GM23338 (cell line): ENCODE measurements around the gene PPP1R15B. TPM values are rescaled to one million over a fixed set of nuclear protein-coding genes. Genes with fewer than 3 reads are reported as not detected.

Experiments used
- ATAC-seq: fragments of 200-7000 bp; cut with Tn5 transposase; 3 replicates; pipeline ENCODE4 v1.9.1; 2020
- DNase-seq: peaks from one replicate; pipeline ENCODE4 v3.0.0-alpha.2; 2015; ENCODE audit warnings: low spot score
- H2AFZ ChIP-seq: fragments of 200-600 bp; sonication (generic); 2 replicates; pipeline ENCODE4 v1.8.0; 2016; ENCODE audit warnings: antibody characterized with exemption, mild to moderate bottlenecking, moderate library complexity
- H3F3A ChIP-seq: fragments of 200-600 bp; sonication (generic); replicated peaks from 2 replicates; pipeline ENCODE4 v1.8.0; 2017; ENCODE audit warnings: antibody characterized with exemption, mixed run types, low read depth
- H3K27ac ChIP-seq: fragments of 200-600 bp; sonication (generic); 2 replicates; pipeline ENCODE4 v1.6.1; 2016; ENCODE audit warnings: low read depth
- H3K27me3 ChIP-seq: fragments of 200-600 bp; sonication (generic); 2 replicates; pipeline ENCODE4 v1.8.0; 2016; ENCODE audit warnings: mild to moderate bottlenecking, mixed run types, moderate library complexity; ENCODE audit not compliant: insufficient read depth
- H3K36me3 ChIP-seq: fragments of 200-600 bp; sonication (generic); 2 replicates; pipeline ENCODE4 v1.8.0; 2016; ENCODE audit warnings: mild to moderate bottlenecking; ENCODE audit not compliant: insufficient read depth
- H3K4me1 ChIP-seq: fragments of 200-600 bp; sonication (generic); 2 replicates; pipeline ENCODE4 v1.8.0; 2016; ENCODE audit warnings: mild to moderate bottlenecking, moderate library complexity; ENCODE audit not compliant: insufficient read depth
- H3K4me2 ChIP-seq: fragments of 200-600 bp; sonication (generic); 2 replicates; pipeline ENCODE4 v1.7.1; 2017; ENCODE audit warnings: mixed run types
- H3K4me3 ChIP-seq: fragments of 200-600 bp; sonication (generic); 2 replicates; pipeline ENCODE4 v1.6.1; 2016; ENCODE audit warnings: mixed run types
- H3K79me2 ChIP-seq: fragments of 200-600 bp; sonication (generic); replicated peaks from 2 replicates; pipeline ENCODE4 v1.8.0; 2017; ENCODE audit warnings: mild to moderate bottlenecking; ENCODE audit not compliant: insufficient read depth
- H3K9me2 ChIP-seq: fragments of 200-600 bp; sonication (generic); 2 replicates; pipeline ENCODE4 v1.8.0; 2017; ENCODE audit not compliant: insufficient read depth
- H4K20me1 ChIP-seq: fragments of 200-600 bp; sonication (generic); replicated peaks from 2 replicates; pipeline ENCODE4 v1.8.0; 2017; ENCODE audit warnings: mild to moderate bottlenecking; ENCODE audit not compliant: insufficient read depth
- H3K27ac Mint-ChIP-seq: 2 replicates; pipeline ENCODE4 v1.8.0; 2020; ENCODE audit warnings: inconsistent platforms, mild to moderate bottlenecking, moderate library complexity, mixed read lengths
- H3K27me3 Mint-ChIP-seq: 3 replicates; pipeline ENCODE4 v1.8.0; 2022; ENCODE audit warnings: low read depth, mild to moderate bottlenecking, moderate library complexity, mixed read lengths, inconsistent platforms; ENCODE audit not compliant: insufficient read depth, poor library complexity
- H3K36me3 Mint-ChIP-seq: 3 replicates; pipeline ENCODE4 v1.8.0; 2021; ENCODE audit warnings: low read depth, mild to moderate bottlenecking, inconsistent platforms, moderate library complexity, mixed read lengths
- H3K4me1 Mint-ChIP-seq: 3 replicates; pipeline ENCODE4 v1.8.0; 2020; ENCODE audit warnings: mild to moderate bottlenecking, inconsistent platforms, mixed read lengths
- H3K4me3 Mint-ChIP-seq: 3 replicates; pipeline ENCODE4 v1.8.0; 2021; ENCODE audit warnings: moderate library complexity, mild to moderate bottlenecking, inconsistent platforms, mixed read lengths
- H3K9me3 Mint-ChIP-seq: 3 replicates; pipeline ENCODE4 v1.8.0; 2020; ENCODE audit warnings: moderate library complexity, mild to moderate bottlenecking, inconsistent platforms, mixed read lengths
- CREB1 ChIP-seq: fragments of 250-450 bp; sonication (Bioruptor Pico); IDR thresholded peaks from 2 replicates; pipeline ENCODE4 v1.5.0; 2020; ENCODE audit warnings: low read depth, mild to moderate bottlenecking, moderate library complexity
- EZH2phosphoT487 ChIP-seq: fragments of 200-600 bp; sonication (generic); IDR thresholded peaks from one replicate; pipeline ENCODE4 v1.8.1; 2018; ENCODE audit warnings: antibody characterized with exemption; ENCODE audit not compliant: unreplicated experiment
- JUNB ChIP-seq: IDR thresholded peaks from one replicate; pipeline ENCODE4 v1.6.1; 2016; ENCODE audit warnings: antibody characterized with exemption; ENCODE audit not compliant: unreplicated experiment
- NANOG ChIP-seq: IDR thresholded peaks from 2 replicates; pipeline ENCODE4 v1.6.1; 2016; ENCODE audit warnings: antibody characterized with exemption, borderline replicate concordance
- POLR2AphosphoS5 ChIP-seq: IDR thresholded peaks from 2 replicates; pipeline ENCODE4 v1.6.1; 2016; ENCODE audit warnings: antibody characterized with exemption, low read depth
- STAT1 ChIP-seq: IDR thresholded peaks from one replicate; pipeline ENCODE4 v1.6.1; 2016; ENCODE audit warnings: antibody characterized with exemption; ENCODE audit not compliant: unreplicated experiment
- ZNF331 ChIP-seq: fragments of 250-450 bp; sonication (Bioruptor Pico); IDR thresholded peaks from 2 replicates; pipeline ENCODE4 v1.5.0; 2020; ENCODE audit warnings: low read depth, mild to moderate bottlenecking, moderate library complexity
- polyA plus RNA-seq: library from polyadenylated mRNA; unstranded; fragments of >200 nt; fragmentation: Nextera tagmentation; extraction: Ambion mirVana; gene quantifications from 2 replicates; pipeline ENCODE4 v1.2.1, GENCODE V29; 2016
- total RNA-seq: library from RNA; depleted of rRNA; stranded (reverse); fragments of >200 nt; shearing (Covaris generic); gene quantifications from 2 replicates; pipeline ENCODE4 v1.2.3, GENCODE V29; 2014
- TF ChIP-seq, protein P1 (sequence below): fragments of 250-450 bp; sonication (Bioruptor Pico); IDR thresholded peaks from 2 replicates; pipeline ENCODE4 v1.5.0; 2020; ENCODE audit warnings: mild to moderate bottlenecking, moderate library complexity
- TF ChIP-seq, protein P2 (sequence below): IDR thresholded peaks from 2 replicates; pipeline ENCODE4 v1.6.1; 2016; ENCODE audit warnings: antibody characterized with exemption

The PPP1R15B gene
- total and polyA plus RNA-seq, 2 experiments from 2014 or later = 17.3 to 64.3 TPM

GRCh38 chr1:204459706-204460105 lies 48.1 kb upstream of the PPP1R15B start:
- ATAC-seq = no peak
- H3K27ac ChIP-seq = no peak overlapping the region
- H3K4me2 ChIP-seq = no peak overlapping the region
- H2AFZ ChIP-seq = no peak overlapping the region
- H3K36me3 Mint-ChIP-seq = peaks cover 43% of the 10 kb centered on the region
- H3K4me1 Mint-ChIP-seq = peaks cover 34% of the 10 kb centered on the region
- H3K4me1 ChIP-seq = peaks cover 21% of the 10 kb centered on the region
- no peak overlapping the region for H3K4me3 ChIP-seq
- no peaks in the 10 kb centered on the region for H3K79me2 ChIP-seq
- peaks cover 9% of the 10 kb centered on the region; the same call in 1 of the 2 replicates for H3K36me3 ChIP-seq
- DNase-seq = no peak
- H4K20me1 ChIP-seq = no peaks in the 10 kb centered on the region
- H3K27me3 ChIP-seq = no peaks in the 10 kb centered on the region
- H3K9me2 ChIP-seq = no peaks in the 10 kb centered on the region
- no peak overlapping the region for H3K4me3 Mint-ChIP-seq
- TF ChIP-seq NANOG = no peak
- no peak for TF ChIP-seq POLR2AphosphoS5
- TF ChIP-seq STAT1 = no peak
- no peak for TF ChIP-seq ZNF331 (CRISPR knock-in tag)
- no peaks in the 10 kb centered on the region for H3K9me3 Mint-ChIP-seq
- H3K27ac Mint-ChIP-seq = no peak overlapping the region
- H3F3A ChIP-seq = 0 out of 2 replicates have a peak, but pooled peaks cover 3% of the 10 kb centered on the region
- H3K27me3 Mint-ChIP-seq = peaks cover 8% of the 10 kb centered on the region

GRCh38 chr1:204457666-204458065 lies 46.0 kb upstream of the PPP1R15B start:
- Histone ChIP-seq H3K79me2 (no peaks in the 10 kb centered on the region), H3K4me2 (no peak overlapping the region), H4K20me1 (no peaks in the 10 kb centered on the region), H3F3A (0 out of 2 replicates have a peak, but pooled peaks cover 7% of the 10 kb centered on the region), H3K27me3 (no peaks in the 10 kb centered on the region), H3K4me1 (peaks cover 34% of the 10 kb centered on the region), H3K27ac (no peak overlapping the region), H3K36me3 (peaks cover 9% of the 10 kb centered on the region; the same call in 1 of the 2 replicates), H2AFZ (no peak overlapping the region), H3K9me2 (no peaks in the 10 kb centered on the region), H3K4me3 (no peak overlapping the region)
- H3K4me3 Mint-ChIP-seq = no peak overlapping the region; the same call in 2 of the 3 replicates
- DNase-seq (no peak), ATAC-seq (no peak)
- peaks cover 15% of the 10 kb centered on the region for H3K27me3 Mint-ChIP-seq
- peaks cover 50% of the 10 kb centered on the region for H3K4me1 Mint-ChIP-seq
- peaks cover 46% of the 10 kb centered on the region for H3K36me3 Mint-ChIP-seq
- H3K27ac Mint-ChIP-seq = no peak overlapping the region
- TF ChIP-seq JUNB = no peak
- no peak for TF ChIP-seq CREB1 (CRISPR knock-in tag)
- TF ChIP-seq EZH2phosphoT487 = no peak
- no peaks in the 10 kb centered on the region for H3K9me3 Mint-ChIP-seq

- Mint-ChIP-seq H3K36me3 (peaks cover 40% of the 10 kb centered on the region), H3K4me1 (peaks cover 52% of the 10 kb centered on the region), H3K9me3 (no peaks in the 10 kb centered on the region), H3K27ac (no peak overlapping the region; the same call in 1 of the 2 replicates), H3K4me3 (no peak overlapping the region), H3K27me3 (peaks cover 15% of the 10 kb centered on the region)
- ATAC-seq = peak; percentile 7; the same call in 2 of the 3 replicates
- Histone ChIP-seq H4K20me1 (no peaks in the 10 kb centered on the region), H3K4me2 (no peak overlapping the region), H3K27me3 (no peaks in the 10 kb centered on the region), H3K27ac (peak overlapping the region; percentile 30; the same call in 1 of the 2 replicates), H3K4me3 (no peak overlapping the region), H3K79me2 (no peaks in the 10 kb centered on the region), H3F3A (0 out of 2 replicates have a peak, but pooled peaks cover 7% of the 10 kb centered on the region), H3K36me3 (peaks cover 9% of the 10 kb centered on the region; the same call in 1 of the 2 replicates), H2AFZ (no peak overlapping the region), H3K9me2 (no peaks in the 10 kb centered on the region), H3K4me1 (peaks cover 37% of the 10 kb centered on the region)
- no peak for DNase-seq
- no peak for TF ChIP-seq CREB1 (CRISPR knock-in tag)
- no peak for TF ChIP-seq ZNF331 (CRISPR knock-in tag)
- TF ChIP-seq, protein P1, sequence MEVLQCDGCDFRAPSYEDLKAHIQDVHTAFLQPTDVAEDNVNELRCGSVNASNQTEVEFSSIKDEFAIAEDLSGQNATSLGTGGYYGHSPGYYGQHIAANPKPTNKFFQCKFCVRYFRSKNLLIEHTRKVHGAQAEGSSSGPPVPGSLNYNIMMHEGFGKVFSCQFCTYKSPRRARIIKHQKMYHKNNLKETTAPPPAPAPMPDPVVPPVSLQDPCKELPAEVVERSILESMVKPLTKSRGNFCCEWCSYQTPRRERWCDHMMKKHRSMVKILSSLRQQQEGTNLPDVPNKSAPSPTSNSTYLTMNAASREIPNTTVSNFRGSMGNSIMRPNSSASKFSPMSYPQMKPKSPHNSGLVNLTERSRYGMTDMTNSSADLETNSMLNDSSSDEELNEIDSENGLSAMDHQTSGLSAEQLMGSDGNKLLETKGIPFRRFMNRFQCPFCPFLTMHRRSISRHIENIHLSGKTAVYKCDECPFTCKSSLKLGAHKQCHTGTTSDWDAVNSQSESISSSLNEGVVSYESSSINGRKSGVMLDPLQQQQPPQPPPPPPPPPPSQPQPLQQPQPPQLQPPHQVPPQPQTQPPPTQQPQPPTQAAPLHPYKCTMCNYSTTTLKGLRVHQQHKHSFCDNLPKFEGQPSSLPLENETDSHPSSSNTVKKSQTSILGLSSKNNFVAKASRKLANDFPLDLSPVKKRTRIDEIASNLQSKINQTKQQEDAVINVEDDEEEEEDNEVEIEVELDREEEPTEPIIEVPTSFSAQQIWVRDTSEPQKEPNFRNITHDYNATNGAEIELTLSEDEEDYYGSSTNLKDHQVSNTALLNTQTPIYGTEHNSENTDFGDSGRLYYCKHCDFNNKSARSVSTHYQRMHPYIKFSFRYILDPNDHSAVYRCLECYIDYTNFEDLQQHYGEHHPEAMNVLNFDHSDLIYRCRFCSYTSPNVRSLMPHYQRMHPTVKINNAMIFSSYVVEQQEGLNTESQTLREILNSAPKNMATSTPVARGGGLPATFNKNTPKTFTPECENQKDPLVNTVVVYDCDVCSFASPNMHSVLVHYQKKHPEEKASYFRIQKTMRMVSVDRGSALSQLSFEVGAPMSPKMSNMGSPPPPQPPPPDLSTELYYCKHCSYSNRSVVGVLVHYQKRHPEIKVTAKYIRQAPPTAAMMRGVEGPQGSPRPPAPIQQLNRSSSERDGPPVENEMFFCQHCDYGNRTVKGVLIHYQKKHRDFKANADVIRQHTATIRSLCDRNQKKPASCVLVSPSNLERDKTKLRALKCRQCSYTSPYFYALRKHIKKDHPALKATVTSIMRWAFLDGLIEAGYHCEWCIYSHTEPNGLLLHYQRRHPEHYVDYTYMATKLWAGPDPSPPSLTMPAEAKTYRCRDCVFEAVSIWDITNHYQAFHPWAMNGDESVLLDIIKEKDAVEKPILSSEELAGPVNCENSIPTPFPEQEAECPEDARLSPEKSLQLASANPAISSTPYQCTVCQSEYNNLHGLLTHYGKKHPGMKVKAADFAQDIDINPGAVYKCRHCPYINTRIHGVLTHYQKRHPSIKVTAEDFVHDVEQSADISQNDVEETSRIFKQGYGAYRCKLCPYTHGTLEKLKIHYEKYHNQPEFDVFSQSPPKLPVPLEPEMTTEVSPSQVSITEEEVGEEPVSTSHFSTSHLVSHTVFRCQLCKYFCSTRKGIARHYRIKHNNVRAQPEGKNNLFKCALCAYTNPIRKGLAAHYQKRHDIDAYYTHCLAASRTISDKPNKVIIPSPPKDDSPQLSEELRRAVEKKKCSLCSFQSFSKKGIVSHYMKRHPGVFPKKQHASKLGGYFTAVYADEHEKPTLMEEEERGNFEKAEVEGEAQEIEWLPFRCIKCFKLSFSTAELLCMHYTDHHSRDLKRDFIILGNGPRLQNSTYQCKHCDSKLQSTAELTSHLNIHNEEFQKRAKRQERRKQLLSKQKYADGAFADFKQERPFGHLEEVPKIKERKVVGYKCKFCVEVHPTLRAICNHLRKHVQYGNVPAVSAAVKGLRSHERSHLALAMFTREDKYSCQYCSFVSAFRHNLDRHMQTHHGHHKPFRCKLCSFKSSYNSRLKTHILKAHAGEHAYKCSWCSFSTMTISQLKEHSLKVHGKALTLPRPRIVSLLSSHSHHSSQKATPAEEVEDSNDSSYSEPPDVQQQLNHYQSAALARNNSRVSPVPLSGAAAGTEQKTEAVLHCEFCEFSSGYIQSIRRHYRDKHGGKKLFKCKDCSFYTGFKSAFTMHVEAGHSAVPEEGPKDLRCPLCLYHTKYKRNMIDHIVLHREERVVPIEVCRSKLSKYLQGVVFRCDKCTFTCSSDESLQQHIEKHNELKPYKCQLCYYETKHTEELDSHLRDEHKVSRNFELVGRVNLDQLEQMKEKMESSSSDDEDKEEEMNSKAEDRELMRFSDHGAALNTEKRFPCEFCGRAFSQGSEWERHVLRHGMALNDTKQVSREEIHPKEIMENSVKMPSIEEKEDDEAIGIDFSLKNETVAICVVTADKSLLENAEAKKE = no peak
- TF ChIP-seq STAT1 = no peak
- TF ChIP-seq NANOG = no peak
- TF ChIP-seq, protein P2, sequence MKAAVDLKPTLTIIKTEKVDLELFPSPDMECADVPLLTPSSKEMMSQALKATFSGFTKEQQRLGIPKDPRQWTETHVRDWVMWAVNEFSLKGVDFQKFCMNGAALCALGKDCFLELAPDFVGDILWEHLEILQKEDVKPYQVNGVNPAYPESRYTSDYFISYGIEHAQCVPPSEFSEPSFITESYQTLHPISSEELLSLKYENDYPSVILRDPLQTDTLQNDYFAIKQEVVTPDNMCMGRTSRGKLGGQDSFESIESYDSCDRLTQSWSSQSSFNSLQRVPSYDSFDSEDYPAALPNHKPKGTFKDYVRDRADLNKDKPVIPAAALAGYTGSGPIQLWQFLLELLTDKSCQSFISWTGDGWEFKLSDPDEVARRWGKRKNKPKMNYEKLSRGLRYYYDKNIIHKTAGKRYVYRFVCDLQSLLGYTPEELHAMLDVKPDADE = no peak
- TF ChIP-seq POLR2AphosphoS5 = no peak
- TF ChIP-seq JUNB = no peak
Measured at GRCh38 chr1:204456826-204457442, 45.3 kb upstream of the PPP1R15B start.
